PC-9 (cell line): Measurements from ENCODE around the gene PDE4D.

ENCODE experiments used
- EZH2 ChIP-seq: fragments of 200-600 bp; sonication (generic); IDR thresholded peaks from 2 replicates; pipeline ENCODE4 v1.8.0; 2017; ENCODE audit warnings: antibody characterized with exemption, low read depth
- TF ChIP-seq, protein P1 (sequence below): fragments of 200-600 bp; sonication (generic); conservative IDR thresholded peaks from 2 replicates; pipeline ENCODE4 v1.6.1; 2017; ENCODE audit warnings: mixed run types, antibody characterized with exemption, mild to moderate bottlenecking, moderate library complexity

DNA sequence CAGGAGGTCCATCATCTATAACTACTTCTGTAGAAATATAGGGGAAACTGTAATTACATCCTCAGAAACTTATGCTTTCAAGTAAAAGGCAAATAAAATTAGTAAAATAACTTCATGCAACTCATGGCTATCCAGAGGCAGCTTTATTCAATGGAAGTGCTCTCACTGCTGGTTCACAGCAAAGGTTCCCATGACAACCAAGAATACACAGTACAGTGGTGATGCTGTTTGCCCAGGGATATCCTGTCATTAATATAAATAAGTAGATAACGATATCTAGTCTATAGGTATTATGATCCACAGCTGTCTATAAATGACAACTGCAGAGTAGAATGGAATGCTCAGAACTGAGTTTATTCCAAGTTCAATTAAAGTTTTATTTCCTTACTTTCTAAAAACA is 390.3 kb downstream of the PDE4D start:
- TF ChIP-seq, protein P1, sequence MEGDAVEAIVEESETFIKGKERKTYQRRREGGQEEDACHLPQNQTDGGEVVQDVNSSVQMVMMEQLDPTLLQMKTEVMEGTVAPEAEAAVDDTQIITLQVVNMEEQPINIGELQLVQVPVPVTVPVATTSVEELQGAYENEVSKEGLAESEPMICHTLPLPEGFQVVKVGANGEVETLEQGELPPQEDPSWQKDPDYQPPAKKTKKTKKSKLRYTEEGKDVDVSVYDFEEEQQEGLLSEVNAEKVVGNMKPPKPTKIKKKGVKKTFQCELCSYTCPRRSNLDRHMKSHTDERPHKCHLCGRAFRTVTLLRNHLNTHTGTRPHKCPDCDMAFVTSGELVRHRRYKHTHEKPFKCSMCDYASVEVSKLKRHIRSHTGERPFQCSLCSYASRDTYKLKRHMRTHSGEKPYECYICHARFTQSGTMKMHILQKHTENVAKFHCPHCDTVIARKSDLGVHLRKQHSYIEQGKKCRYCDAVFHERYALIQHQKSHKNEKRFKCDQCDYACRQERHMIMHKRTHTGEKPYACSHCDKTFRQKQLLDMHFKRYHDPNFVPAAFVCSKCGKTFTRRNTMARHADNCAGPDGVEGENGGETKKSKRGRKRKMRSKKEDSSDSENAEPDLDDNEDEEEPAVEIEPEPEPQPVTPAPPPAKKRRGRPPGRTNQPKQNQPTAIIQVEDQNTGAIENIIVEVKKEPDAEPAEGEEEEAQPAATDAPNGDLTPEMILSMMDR, result no peak
- no peak for TF ChIP-seq EZH2
